ENCODE results near the gene CEP63.
"Not testable (repeated sequence)": the region's sequence is repeated elsewhere in the genome, so short reads cannot be mapped to it uniquely, and the experiment has no call there.

The CEP63 gene

DNA sequence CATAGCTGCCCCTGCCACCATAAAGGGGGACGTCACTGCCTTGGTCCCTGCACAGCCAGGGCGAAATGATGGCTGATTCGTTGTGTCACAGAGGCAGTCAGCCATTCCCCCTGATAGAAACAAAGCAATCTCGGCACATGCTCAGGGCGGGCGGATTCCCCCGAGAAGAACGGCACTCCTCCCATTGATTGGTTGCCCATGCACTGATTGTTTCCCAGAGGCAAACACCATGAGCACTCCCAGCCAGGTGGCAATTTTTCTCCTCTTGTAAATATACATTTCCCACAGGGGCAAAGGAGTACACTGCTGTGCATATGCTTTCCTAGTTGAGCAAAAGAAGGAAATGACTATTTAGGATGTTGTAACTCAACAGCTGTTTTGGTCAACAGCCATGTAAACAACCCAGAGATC lies 108.5 kb downstream of the CEP63 start:
- Mint-ChIP-seq H3K9me3 (no peaks in the 10 kb centered on the region), H3K4me1 (ENCODE audit: low read depth) (no peaks in the 10 kb centered on the region), H3K27me3 (ENCODE audit: low read depth) (no peaks in the 10 kb centered on the region), H3K4me3 (no peak overlapping the region), H3K27ac (no peak overlapping the region), H3K36me3 (ENCODE audit: low read depth) (no peaks in the 10 kb centered on the region)
- DNase-seq (ENCODE audit: low spot score) = no peak

- not testable (repeated sequence) for H3K27ac Mint-ChIP-seq; H3K36me3 Mint-ChIP-seq (ENCODE audit: low read depth)
Measured at GRCh38 chr3:134594986-134595385, 109.1 kb downstream of the CEP63 start.

DNA sequence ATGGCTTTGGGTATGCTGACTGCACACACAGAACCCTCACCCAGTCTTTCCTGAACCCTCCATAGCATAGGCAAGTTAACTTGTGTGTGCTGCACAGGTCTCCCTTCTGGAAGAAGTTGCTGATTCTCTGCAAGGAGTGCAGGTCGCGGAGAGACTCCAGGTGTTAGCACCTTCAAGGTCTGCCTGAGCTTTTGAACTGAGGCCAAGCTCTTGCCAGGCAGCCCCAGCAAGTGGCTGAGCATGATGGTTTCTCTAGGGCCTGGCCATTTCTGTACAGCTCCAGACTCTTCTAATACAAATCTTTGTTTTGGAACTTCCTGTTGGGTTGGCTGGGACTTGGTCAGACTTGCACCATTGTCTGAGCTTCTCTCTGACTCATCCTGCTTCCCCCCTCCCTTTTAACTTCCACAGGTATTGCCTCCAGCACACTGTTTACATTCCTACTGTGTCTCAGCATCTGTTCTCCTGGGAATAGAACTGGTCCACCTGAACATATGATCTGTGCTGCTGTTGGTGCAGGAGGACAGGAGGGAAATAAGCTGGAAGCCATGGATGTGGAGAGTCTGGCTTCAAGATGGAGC lies 111.6 kb downstream of the CEP63 start:
- no peak for DNase-seq (ENCODE audit: low spot score)
- Mint-ChIP-seq H3K4me1 (ENCODE audit: low read depth) (peaks cover 1% of the 10 kb centered on the region), H3K27ac (no peak overlapping the region), H3K9me3 (no peaks in the 10 kb centered on the region), H3K27me3 (ENCODE audit: low read depth) (no peaks in the 10 kb centered on the region), H3K4me3 (no peak overlapping the region), H3K36me3 (ENCODE audit: low read depth) (no peaks in the 10 kb centered on the region)

More at GRCh38 chr3:134594986-134595385, 109.1 kb downstream of the CEP63 start:
- not testable (repeated sequence) for H3K27me3 Mint-ChIP-seq (ENCODE audit: low read depth); H3K9me3 Mint-ChIP-seq; DNase-seq (ENCODE audit: low spot score); H3K4me1 Mint-ChIP-seq (ENCODE audit: low read depth); H3K4me3 Mint-ChIP-seq

DNA sequence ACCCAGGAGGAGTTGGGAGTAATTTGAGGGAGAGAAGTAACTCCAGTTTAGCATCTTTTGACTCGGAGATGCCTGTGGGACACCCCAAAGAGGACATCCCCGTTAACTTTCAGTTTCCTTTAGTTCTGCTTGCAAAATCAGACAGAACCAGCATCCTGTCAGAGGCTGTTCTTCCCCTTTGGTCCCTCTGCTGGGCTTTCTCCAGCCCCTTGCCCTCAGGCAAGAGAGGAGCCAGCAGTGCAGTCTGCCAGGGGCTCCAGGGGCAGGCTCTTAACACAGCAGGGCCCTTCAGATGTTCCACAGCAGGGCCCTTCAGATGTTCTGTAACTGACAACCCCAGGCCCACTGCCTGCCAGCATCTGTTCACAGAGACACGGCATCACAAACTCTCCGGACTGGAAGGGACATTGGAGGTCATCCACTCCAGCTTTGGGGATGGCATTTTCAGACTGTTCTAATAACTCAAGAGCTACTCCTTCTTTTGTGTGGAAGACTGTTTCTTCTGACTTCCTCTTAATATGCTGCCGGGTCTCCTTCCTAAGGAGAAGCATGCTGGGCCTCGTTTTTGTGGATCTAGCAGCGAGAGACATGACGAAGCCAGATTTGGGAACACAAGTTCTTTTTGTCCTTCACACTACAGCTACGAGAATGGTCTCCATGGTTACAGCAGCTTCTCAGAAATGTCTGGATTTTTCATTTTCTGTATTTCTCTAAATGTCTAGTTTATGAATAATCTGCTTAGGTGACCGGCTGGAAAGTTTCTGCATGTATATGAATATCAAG lies 113.1 kb downstream of the CEP63 start:
- DNase-seq (ENCODE audit: low spot score) = no peak
- Mint-ChIP-seq H3K4me3 (no peak overlapping the region), H3K27ac (no peak overlapping the region)

DNA sequence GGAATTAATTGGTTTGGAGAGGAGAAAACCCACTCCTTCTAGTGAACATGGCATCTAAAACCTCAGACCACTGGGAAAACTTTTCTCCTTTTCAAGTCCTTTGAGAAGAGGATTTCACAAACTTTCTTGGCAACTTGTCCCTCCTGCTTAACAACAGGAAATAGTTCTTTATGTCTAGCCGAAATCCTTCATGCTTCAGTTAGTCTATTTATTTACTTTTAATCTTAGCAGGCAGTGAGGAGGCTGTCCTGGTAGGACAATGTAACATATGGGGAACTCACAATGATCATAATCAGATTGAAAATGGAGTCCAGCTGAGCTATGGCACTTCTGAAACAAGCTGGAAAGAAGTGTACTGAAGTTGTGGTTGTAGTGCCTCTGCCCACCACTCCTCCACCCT lies 114.3 kb downstream of the CEP63 start:
- H3K27me3 Mint-ChIP-seq (ENCODE audit: low read depth) = no peaks in the 10 kb centered on the region
- peaks cover 1% of the 10 kb centered on the region for H3K4me1 Mint-ChIP-seq (ENCODE audit: low read depth)
- H3K9me3 Mint-ChIP-seq = no peaks in the 10 kb centered on the region
- H3K36me3 Mint-ChIP-seq (ENCODE audit: low read depth) = no peaks in the 10 kb centered on the region
- no peak overlapping the region for H3K4me3 Mint-ChIP-seq
- H3K27ac Mint-ChIP-seq = no peak overlapping the region
- DNase-seq (ENCODE audit: low spot score) = no peak

More for the DNA sequence above, 113.1 kb downstream of the CEP63 start:
- Mint-ChIP-seq H3K9me3 (no peaks in the 10 kb centered on the region), H3K4me1 (ENCODE audit: low read depth) (peaks cover 1% of the 10 kb centered on the region), H3K36me3 (ENCODE audit: low read depth) (no peaks in the 10 kb centered on the region), H3K27me3 (ENCODE audit: low read depth) (no peaks in the 10 kb centered on the region)

GRCh38 chr3:134600685-134601463 lies 115.0 kb downstream of the CEP63 start:
- Mint-ChIP-seq H3K9me3 (no peaks in the 10 kb centered on the region), H3K4me1 (ENCODE audit: low read depth) (peaks cover 1% of the 10 kb centered on the region), H3K36me3 (ENCODE audit: low read depth) (no peaks in the 10 kb centered on the region), H3K27ac (no peak overlapping the region), H3K4me3 (no peak overlapping the region), H3K27me3 (ENCODE audit: low read depth) (no peaks in the 10 kb centered on the region)
- DNase-seq (ENCODE audit: low spot score) = peak; percentile 40

- Mint-ChIP-seq H3K27ac (no peak overlapping the region), H3K4me3 (no peak overlapping the region), H3K9me3 (no peaks in the 10 kb centered on the region), H3K36me3 (ENCODE audit: low read depth) (no peaks in the 10 kb centered on the region), H3K4me1 (ENCODE audit: low read depth) (peaks cover 1% of the 10 kb centered on the region), H3K27me3 (ENCODE audit: low read depth) (no peaks in the 10 kb centered on the region)
- no peak for DNase-seq (ENCODE audit: low spot score)
Measured at GRCh38 chr3:134601539-134602439, 115.9 kb downstream of the CEP63 start.

DNA sequence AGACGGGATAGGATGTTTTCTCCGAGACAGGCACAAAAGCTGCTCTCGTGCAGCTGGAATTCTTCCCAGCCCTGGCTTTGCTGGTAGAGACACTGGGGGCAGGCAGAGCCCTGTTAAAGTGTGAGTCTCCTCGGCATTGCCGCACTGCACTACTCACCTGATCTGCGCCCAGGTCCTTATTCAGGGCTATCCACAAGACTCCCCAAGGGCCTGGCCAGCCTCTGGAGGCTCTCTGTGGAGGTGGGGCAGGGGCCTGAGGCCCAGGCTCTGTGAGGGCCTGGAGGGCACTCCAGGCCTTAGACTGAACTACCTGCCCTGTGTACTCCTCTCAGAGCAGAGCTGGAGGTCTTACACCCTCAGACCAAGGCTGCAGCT lies 116.6 kb downstream of the CEP63 start:
- no peaks in the 10 kb centered on the region for H3K36me3 Mint-ChIP-seq (ENCODE audit: low read depth)
- H3K4me1 Mint-ChIP-seq (ENCODE audit: low read depth) = peaks cover 1% of the 10 kb centered on the region
- no peaks in the 10 kb centered on the region for H3K9me3 Mint-ChIP-seq
- no peak overlapping the region for H3K4me3 Mint-ChIP-seq
- no peak for DNase-seq (ENCODE audit: low spot score)
- H3K27ac Mint-ChIP-seq = no peak overlapping the region
- H3K27me3 Mint-ChIP-seq (ENCODE audit: low read depth) = no peaks in the 10 kb centered on the region

DNA sequence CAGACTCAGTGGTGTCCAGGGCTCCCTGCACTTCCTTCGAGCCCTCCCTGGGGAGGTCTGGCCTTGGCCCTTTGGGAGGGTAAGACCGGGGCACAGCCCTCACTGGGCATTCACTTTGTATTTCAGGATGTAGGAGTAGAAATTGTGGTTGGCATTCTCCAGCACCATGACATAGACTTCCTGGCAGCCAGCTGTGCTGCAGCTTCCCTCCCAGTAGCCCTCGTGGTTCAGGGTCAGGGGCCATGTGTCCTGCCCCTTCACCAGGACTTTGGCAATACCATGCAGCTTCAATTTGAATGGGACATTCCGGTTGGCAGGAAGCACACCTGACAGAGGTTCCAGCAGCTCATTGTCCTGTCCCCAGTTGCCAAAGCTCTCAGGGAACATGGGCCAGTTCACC lies 117.6 kb downstream of the CEP63 start:
- H3K27me3 Mint-ChIP-seq (ENCODE audit: low read depth) = no peaks in the 10 kb centered on the region
- H3K36me3 Mint-ChIP-seq (ENCODE audit: low read depth) = no peaks in the 10 kb centered on the region
- no peaks in the 10 kb centered on the region for H3K9me3 Mint-ChIP-seq
- H3K4me3 Mint-ChIP-seq = no peak overlapping the region
- H3K27ac Mint-ChIP-seq = no peak overlapping the region
- DNase-seq (ENCODE audit: low spot score) = no peak
- peaks cover 1% of the 10 kb centered on the region for H3K4me1 Mint-ChIP-seq (ENCODE audit: low read depth)

DNA sequence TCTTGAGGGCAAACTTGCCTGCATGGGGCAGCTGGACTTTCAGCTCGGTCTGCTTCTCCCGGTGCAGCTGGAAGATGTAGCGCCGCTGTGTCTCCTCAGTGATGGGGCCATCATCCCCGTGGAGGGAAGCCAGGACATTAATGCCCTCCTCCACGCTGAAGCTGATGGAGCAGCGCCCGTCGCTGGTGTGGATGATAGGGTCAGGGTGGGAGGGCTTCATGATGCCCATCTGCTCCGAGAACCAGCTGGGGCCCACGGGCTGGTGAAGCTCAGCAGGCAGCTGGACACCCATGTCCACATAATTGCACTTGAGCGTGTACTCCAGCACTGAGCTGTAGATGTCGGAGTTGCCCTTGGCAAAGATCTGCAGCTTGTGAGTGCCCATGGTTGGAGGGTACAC lies 118.1 kb downstream of the CEP63 start:
- H3K4me1 Mint-ChIP-seq (ENCODE audit: low read depth) = peaks cover 1% of the 10 kb centered on the region
- H3K4me3 Mint-ChIP-seq = no peak overlapping the region
- no peaks in the 10 kb centered on the region for H3K27me3 Mint-ChIP-seq (ENCODE audit: low read depth)
- DNase-seq (ENCODE audit: low spot score) = no peak
- H3K9me3 Mint-ChIP-seq = no peaks in the 10 kb centered on the region
- no peak overlapping the region for H3K27ac Mint-ChIP-seq
- no peaks in the 10 kb centered on the region for H3K36me3 Mint-ChIP-seq (ENCODE audit: low read depth)

GRCh38 chr3:134605556-134605955 lies 119.7 kb downstream of the CEP63 start:
- Mint-ChIP-seq H3K36me3 (ENCODE audit: low read depth) (no peaks in the 10 kb centered on the region), H3K9me3 (no peaks in the 10 kb centered on the region), H3K4me1 (ENCODE audit: low read depth) (peaks cover 1% of the 10 kb centered on the region), H3K27me3 (ENCODE audit: low read depth) (no peaks in the 10 kb centered on the region), H3K4me3 (no peak overlapping the region), H3K27ac (no peak overlapping the region)
- DNase-seq (ENCODE audit: low spot score) = no peak

DNA sequence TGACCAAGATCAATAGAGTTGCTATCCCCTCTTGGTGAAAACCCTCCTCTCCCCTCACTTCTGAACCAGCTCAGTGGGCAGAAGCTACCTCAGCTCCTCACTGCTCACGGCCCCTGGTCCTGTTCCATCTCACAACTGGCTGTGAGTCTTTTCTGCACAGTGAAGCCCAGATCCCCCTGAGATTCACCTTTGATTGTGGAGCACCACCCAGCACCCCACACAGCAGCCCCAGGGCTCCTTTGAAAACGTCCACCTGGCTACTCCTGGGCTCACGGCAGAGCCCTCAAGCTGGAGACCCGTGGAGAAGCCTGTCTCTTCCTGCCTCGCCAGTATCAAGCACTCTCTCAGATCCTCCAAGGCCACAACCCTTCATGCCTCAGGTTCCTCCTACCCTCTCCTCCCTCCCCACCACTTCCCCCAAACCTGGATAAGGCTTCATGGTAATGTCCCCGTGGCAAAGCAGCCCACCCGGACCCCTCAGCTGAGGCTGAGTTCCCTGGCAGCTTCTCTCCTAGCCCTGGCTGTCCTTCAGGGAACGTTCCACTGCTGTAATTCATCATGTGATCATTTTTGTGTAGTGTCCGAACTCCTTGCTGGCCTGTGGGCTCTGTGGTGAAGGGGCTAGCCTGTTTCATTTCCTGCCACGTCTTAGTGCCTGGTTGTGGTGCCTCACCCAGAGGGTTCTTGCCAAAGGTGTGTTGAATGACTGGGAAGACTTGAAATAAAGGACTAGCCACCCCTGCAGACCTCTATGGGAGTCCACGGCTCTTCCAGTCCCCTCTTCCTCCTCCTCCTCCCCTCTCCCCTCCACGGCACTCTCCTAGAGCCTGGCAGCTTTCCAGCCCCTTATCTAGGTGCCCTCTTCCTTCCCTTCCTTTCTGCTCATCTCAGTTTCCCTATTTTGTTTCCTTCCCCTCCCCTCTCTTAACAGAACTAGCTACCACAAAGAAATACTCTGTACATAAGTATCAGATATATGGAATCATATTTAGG lies 120.5 kb downstream of the CEP63 start:
- Mint-ChIP-seq H3K27ac (no peak overlapping the region), H3K9me3 (no peaks in the 10 kb centered on the region), H3K4me3 (no peak overlapping the region), H3K4me1 (ENCODE audit: low read depth) (no peaks in the 10 kb centered on the region), H3K27me3 (ENCODE audit: low read depth) (no peaks in the 10 kb centered on the region), H3K36me3 (ENCODE audit: low read depth) (no peaks in the 10 kb centered on the region)
- DNase-seq (ENCODE audit: low spot score) = no peak

Measured in T-helper 2 cell treated with Interferon-gamma antibody and Interleukin-4, amounts not matched to agents 5 μg/mL and 100 μg/mL, for 36 hours (primary cell).